Brain microvascular endothelial cell (primary cell): ENCODE measurements around the gene FNBP1.
A peak's percentile ranks its signal among the peaks of the same experiment; 100 is the strongest.

ENCODE experiments used
- DNase-seq: peaks from one replicate; pipeline ENCODE4 v3.0.0-alpha.2; 2020
- H3K27ac ChIP-seq: fragments of 250-450 bp; sonication (Bioruptor Pico); 2 replicates; pipeline ENCODE4 v1.5.1; 2020; ENCODE audit warnings: mild to moderate bottlenecking, moderate library complexity
- H3K27me3 ChIP-seq: fragments of 250-450 bp; sonication (Bioruptor Pico); replicated peaks from 2 replicates; pipeline ENCODE4 v1.5.1; 2020; ENCODE audit warnings: mild to moderate bottlenecking
- H3K36me3 ChIP-seq: fragments of 250-450 bp; sonication (Bioruptor Pico); replicated peaks from 2 replicates; pipeline ENCODE4 v1.5.1; 2020; ENCODE audit warnings: mild to moderate bottlenecking
- H3K4me3 ChIP-seq: 2 replicates; pipeline ENCODE4 v1.5.1; 2011; ENCODE audit warnings: low read depth, mild to moderate bottlenecking, control low read depth, low read length, moderate library complexity
- in situ Hi-C: cut with HindIII; loops from 2 replicates; pipeline ENCODE4 v1.10.0; 2017; ENCODE audit warnings: low sequenced_read_pairs, low pct_ligation_motif_present
- TF ChIP-seq, protein P1 (sequence below): IDR thresholded peaks from 2 replicates; pipeline ENCODE4 v1.5.1; 2011; ENCODE audit warnings: low read depth, mild to moderate bottlenecking, moderate library complexity, low read length, control low read depth, inconsistent platforms; ENCODE audit errors: missing control alignments

Gene FNBP1

DNA sequence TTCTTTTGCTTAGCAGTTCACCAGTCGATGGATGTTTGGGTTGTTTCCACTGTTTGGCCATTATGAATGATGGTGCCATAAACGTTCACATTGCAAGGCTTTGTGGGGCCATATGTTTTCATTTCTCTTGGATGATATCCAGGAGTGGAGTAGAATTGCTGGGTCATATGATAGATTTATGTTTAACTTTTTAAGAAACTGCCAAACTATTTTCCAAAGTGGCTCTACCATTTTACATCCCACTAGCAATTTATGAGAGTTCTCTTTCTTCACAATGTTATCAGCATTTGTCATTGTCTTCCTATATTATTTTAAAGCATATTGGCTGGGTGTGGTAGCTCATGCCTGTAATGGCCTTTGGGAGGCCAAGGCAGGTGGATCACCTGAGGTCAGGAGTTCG is 15.9 kb upstream of the FNBP1 start:
- no peaks in the 10 kb centered on the region for H3K27me3 ChIP-seq
- in situ Hi-C loops, result no loop called here
- DNase-seq, result no peak
- H3K27ac ChIP-seq, result no peak overlapping the region
- H3K4me3 ChIP-seq, result no peak overlapping the region
- TF ChIP-seq, protein P1, sequence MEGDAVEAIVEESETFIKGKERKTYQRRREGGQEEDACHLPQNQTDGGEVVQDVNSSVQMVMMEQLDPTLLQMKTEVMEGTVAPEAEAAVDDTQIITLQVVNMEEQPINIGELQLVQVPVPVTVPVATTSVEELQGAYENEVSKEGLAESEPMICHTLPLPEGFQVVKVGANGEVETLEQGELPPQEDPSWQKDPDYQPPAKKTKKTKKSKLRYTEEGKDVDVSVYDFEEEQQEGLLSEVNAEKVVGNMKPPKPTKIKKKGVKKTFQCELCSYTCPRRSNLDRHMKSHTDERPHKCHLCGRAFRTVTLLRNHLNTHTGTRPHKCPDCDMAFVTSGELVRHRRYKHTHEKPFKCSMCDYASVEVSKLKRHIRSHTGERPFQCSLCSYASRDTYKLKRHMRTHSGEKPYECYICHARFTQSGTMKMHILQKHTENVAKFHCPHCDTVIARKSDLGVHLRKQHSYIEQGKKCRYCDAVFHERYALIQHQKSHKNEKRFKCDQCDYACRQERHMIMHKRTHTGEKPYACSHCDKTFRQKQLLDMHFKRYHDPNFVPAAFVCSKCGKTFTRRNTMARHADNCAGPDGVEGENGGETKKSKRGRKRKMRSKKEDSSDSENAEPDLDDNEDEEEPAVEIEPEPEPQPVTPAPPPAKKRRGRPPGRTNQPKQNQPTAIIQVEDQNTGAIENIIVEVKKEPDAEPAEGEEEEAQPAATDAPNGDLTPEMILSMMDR, result no peak
- H3K36me3 ChIP-seq, result peaks cover 6% of the 10 kb centered on the region

DNA sequence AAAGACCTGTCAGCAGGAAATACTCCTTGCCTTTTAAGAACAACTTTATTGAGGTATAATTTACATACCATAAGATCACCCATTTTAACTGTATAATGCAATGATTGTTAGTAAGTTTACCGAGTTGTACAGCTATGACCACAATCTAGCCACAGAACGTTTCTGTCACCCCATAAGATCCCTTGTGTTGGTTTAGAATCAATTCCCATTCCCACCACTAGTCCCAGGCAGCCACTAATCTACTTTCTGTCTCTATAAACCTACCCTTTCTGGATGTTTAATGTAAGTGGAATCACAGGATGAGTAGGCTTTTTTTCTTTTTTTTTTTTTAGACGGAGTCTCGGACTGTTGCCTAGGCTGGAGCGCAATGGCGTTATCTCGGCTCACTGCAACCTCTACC is 15.2 kb upstream of the FNBP1 start:
- Histone ChIP-seq H3K27me3 (no peaks in the 10 kb centered on the region), H3K36me3 (peaks cover 6% of the 10 kb centered on the region), H3K27ac (no peak overlapping the region), H3K4me3 (no peak overlapping the region)
- no peak for DNase-seq
- TF ChIP-seq, protein P1, result peak; percentile 49
- in situ Hi-C loops, result no loop called here

DNA sequence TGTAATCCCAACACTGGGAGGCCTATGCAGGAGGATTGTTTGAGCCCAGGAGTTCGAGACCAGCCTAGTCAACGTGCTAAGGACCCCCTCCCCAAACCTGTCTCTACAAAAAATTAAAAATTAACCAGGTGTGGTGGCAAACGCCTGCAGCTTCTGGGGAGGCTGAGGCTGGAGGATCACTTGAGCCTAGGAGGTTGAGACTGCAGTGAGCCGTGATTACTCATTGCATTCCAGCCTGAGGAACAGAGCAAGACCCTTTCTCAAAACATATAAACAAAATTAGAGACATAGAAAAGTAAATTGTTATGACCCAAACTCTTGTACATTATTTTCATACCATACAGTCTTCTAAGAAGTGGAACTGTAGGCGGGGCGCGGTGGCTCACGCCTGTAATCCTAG is 11.8 kb upstream of the FNBP1 start:
- H3K27ac ChIP-seq, result no peak overlapping the region
- H3K36me3 ChIP-seq, result peaks cover 3% of the 10 kb centered on the region
- in situ Hi-C loops, result no loop called here
- no peaks in the 10 kb centered on the region for H3K27me3 ChIP-seq
- TF ChIP-seq, protein P1, result no peak
- DNase-seq, result no peak
- peak overlapping the region; percentile 89 for H3K4me3 ChIP-seq

DNA sequence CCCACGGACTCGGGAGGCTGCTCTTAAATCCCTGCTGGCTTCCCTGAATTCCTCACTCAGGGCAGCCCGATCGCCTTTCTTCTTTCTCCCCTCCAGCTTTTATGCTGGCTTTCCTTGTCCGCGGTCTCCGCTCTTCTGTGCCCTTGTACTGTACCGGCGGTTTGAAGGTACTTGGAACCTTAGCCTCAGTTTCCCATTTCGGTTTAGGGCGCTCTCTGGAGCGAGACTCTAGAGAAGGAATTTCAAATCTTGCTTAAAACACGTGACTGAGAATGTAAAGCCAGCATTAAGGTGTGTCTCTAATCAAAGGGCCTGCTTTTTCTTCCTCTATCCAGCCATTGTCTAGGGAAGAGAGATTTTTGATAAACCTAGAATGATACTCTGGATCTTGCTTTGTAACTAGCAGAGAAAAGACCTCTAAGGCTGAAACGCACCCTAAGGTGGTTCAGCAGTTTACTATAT is 11.4 kb upstream of the FNBP1 start:
- TF ChIP-seq, protein P1, result no peak
- Histone ChIP-seq H3K27me3 (no peaks in the 10 kb centered on the region), H3K4me3 (peak overlapping the region; percentile 89), H3K36me3 (peaks cover 2% of the 10 kb centered on the region), H3K27ac (peak overlapping the region; percentile 96)
- in situ Hi-C loops, result no loop called here
- DNase-seq, result no peak

DNA sequence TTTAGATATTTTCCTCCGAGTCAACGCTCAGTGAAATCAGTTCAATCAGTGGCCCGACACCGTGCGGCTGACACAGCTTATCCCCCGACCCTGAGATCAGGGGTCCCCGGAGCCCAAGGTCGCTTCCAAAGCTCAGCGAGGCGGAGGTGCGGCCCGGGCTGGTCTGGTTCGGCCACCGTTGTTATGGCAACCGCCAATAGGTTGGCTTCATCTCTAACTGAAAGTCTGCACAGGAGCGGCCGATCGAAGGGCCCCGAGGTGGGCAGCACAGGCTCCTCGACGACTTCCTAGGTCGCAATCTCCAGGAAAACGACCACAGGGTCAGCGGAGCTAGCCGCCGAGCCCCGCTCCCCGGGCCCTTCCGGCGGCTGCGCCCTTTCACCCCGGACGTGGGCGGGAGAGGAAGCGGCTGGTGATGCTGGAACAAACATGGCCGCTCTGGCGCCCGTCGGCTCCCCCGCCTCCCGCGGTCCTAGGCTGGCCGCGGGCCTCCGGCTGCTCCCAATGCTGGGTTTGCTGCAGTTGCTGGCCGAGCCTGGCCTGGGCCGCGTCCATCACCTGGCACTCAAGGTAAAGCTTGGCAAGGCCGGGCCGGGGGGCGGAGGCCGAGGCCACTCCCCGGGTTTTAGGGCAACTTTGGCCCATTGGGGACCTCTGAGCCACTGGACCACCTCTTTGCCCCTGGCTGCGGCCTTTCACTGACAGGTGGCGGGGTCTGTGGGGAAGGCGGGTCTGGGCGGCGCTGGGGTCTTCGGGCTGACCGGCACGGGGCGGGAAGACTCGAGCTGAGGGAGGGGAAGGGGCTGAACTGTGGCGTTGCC is 10.7 kb upstream of the FNBP1 start, which contains the start of gene GPR107:
GPR107 (plus strand) TSS at position 403 of the 821 bp plus-strand sequence; CDS start at position 430, 27 bp downstream.
- in situ Hi-C loops, result no loop called here
- Histone ChIP-seq H3K27me3 (no peaks in the 10 kb centered on the region), H3K36me3 (no peaks in the 10 kb centered on the region), H3K4me3 (peak within 1 kb of the TSS; percentile 89), H3K27ac (peak within 1 kb of the TSS; percentile 96)
- TF ChIP-seq, protein P1, result no peak
- peak; percentile 57 for DNase-seq

DNA sequence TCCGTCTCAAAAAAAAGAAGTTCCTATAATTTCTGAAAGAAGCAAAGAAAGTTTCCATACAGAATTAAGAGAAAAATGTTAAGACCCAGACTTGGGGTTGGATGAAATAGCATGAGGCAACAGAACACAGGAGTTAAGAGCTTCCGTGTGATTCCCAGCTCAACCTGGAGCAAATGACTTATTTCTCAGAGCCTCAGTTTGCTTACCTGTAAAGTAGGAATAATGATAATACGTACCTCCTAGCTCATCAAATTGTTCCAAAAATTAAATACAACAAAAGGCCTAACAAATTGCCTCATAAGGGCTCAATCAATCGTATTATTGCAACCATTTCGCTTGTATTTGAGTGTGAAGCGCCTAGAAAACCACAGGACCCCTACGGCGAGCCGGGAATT is 10.1 kb upstream of the FNBP1 start:
- Histone ChIP-seq H3K27me3 (no peaks in the 10 kb centered on the region), H3K27ac (peak overlapping the region; percentile 96), H3K36me3 (no peaks in the 10 kb centered on the region), H3K4me3 (peak overlapping the region; percentile 89)
- in situ Hi-C loops, result no loop called here
- no peak for DNase-seq
- TF ChIP-seq, protein P1, result no peak
